SK-N-SH (cell line): ENCODE results near the gene GPRASP3. TPM values are rescaled to one million over a fixed set of nuclear protein-coding genes. Genes with fewer than 3 reads are reported as not detected.
"Not testable (repeated sequence)": the region's sequence is repeated elsewhere in the genome, so short reads cannot be mapped to it uniquely, and the experiment has no call there.

Experiments used
- CTCF ChIA-PET: fragments of 300-600, 350-600 bp; formaldehyde crosslinking; extraction: SDS; loops from one replicate; lab custom pipeline; 2021; lab: Yijun Ruan, JAX
- POLR2A ChIA-PET: fragments of 350-600 bp; sonication (Branson Sonifier 250); formaldehyde crosslinking; extraction: SDS; loops from one replicate; lab custom pipeline; 2020; ENCODE audit warnings: antibody characterized with exemption, inconsistent platforms; lab: Yijun Ruan, JAX
- DNase-seq: peaks from one replicate; pipeline ENCODE4 v3.0.0; 2012
- H2AFZ ChIP-seq: fragments of 200-600 bp; sonication (generic); 2 replicates; pipeline ENCODE4 v1.8.1; 2016; ENCODE audit warnings: antibody characterized with exemption, mild to moderate bottlenecking, low read depth
- H3F3A ChIP-seq: fragments of 200-600 bp; sonication (generic); replicated peaks from 2 replicates; pipeline ENCODE3; 2016; ENCODE audit warnings: antibody characterized with exemption, mild to moderate bottlenecking; ENCODE audit not compliant: insufficient read depth
- H3K27ac ChIP-seq, 2 experiments: fragments of 200-500 bp in 1 of 2; fragments of 200-600 bp in 1 of 2; sonication (Bioruptor generic) in 1 of 2; sonication (generic), shearing (Covaris generic) in 1 of 2; 2 replicates each; pipeline versions ENCODE4 v1.5.1 to v1.6.1; 2014 to 2016; ENCODE audit warnings: low read depth in 2 of 2, inconsistent platforms in 1 of 2, low read length in 1 of 2, mild to moderate bottlenecking in 1 of 2, mixed read lengths in 1 of 2
- H3K27me3 ChIP-seq: fragments of 200-600 bp; sonication (generic), shearing (Covaris generic); 2 replicates; pipeline ENCODE4 v1.6.1; 2016; ENCODE audit warnings: mixed run types; ENCODE audit not compliant: insufficient read depth
- H3K36me3 ChIP-seq, 2 experiments: fragments of 200-500 bp in 1 of 2; fragments of 200-600 bp in 1 of 2; sonication (Bioruptor generic) in 1 of 2; sonication (generic) in 1 of 2; replicated peaks in 1 of 2; 2 replicates each; pipeline versions ENCODE3 to v1.5.1; 2014 to 2016; ENCODE audit warnings: low read length in 1 of 2, mild to moderate bottlenecking in 1 of 2; ENCODE audit not compliant: insufficient read depth in 2 of 2, control insufficient read depth in 1 of 2
- H3K4me1 ChIP-seq, 2 experiments: fragments of 200-500 bp in 1 of 2; fragments of 200-600 bp in 1 of 2; sonication (Bioruptor generic) in 1 of 2; sonication (generic), shearing (Covaris generic) in 1 of 2; 2 replicates each; pipeline versions ENCODE4 v1.5.1 to v1.6.1; 2014 to 2016; ENCODE audit warnings: low read depth in 1 of 2, low read length in 1 of 2, mixed run types in 1 of 2; ENCODE audit not compliant: insufficient read depth in 2 of 2, control insufficient read depth in 1 of 2
- H3K4me2 ChIP-seq: fragments of 200-600 bp; sonication (generic), shearing (Covaris generic); 2 replicates; pipeline ENCODE4 v1.6.1; 2017; ENCODE audit warnings: mixed run types
- H3K4me3 ChIP-seq, 2 experiments: fragments of 200-500 bp in 1 of 2; fragments of 200-600 bp in 1 of 2; sonication (Bioruptor generic) in 1 of 2; sonication (generic), shearing (Covaris generic) in 1 of 2; 2 replicates each; pipeline versions ENCODE4 v1.5.1 to v1.8.1; 2014 to 2016; ENCODE audit warnings: low read depth in 2 of 2, inconsistent platforms in 1 of 2, low read length in 1 of 2, mild to moderate bottlenecking in 1 of 2, mixed read lengths in 1 of 2, moderate library complexity in 1 of 2
- H3K79me2 ChIP-seq: fragments of 200-600 bp; sonication (generic); 2 replicates; pipeline ENCODE4 v1.8.1; 2017; ENCODE audit warnings: mild to moderate bottlenecking; ENCODE audit not compliant: insufficient read depth
- H3K9ac ChIP-seq: fragments of 200-600 bp; sonication (generic); 2 replicates; pipeline ENCODE4 v1.6.1; 2017; ENCODE audit warnings: mixed run types
- H3K9me2 ChIP-seq: fragments of 200-600 bp; sonication (generic); 2 replicates; pipeline ENCODE4 v1.6.1; 2017; ENCODE audit warnings: mixed run types
- H3K9me3 ChIP-seq: fragments of 200-600 bp; sonication (generic); 2 replicates; pipeline ENCODE4 v1.6.1; 2017; ENCODE audit warnings: mixed run types, mild to moderate bottlenecking, moderate library complexity
- H4K20me1 ChIP-seq: fragments of 200-600 bp; sonication (generic); 2 replicates; pipeline ENCODE4 v1.6.1; 2017; ENCODE audit warnings: mild to moderate bottlenecking, mixed run types; ENCODE audit not compliant: insufficient read depth
- CHD2 ChIP-seq: fragments of 150-350 bp; IDR thresholded peaks from 2 replicates; pipeline ENCODE4 v1.6.1; 2018; ENCODE audit warnings: low read length; ENCODE audit not compliant: partially characterized antibody
- EZH2phosphoT487 ChIP-seq: fragments of 200-600 bp; sonication (generic); IDR thresholded peaks from 2 replicates; pipeline ENCODE4 v1.6.1; 2017; ENCODE audit warnings: low read depth, mixed run types, mild to moderate bottlenecking, antibody characterized with exemption, moderate library complexity, borderline replicate concordance
- FOXJ3 ChIP-seq: sonication (generic); formaldehyde crosslinking; IDR thresholded peaks from 2 replicates; pipeline ENCODE4 v1.5.1; 2020; ENCODE audit warnings: mild to moderate bottlenecking, missing genetic modification reagents
- GABPA ChIP-seq: IDR thresholded peaks from 2 replicates; pipeline ENCODE4 v1.4.0; 2012; ENCODE audit warnings: low read depth, mild to moderate bottlenecking
- GATA2 ChIP-seq: sonication (generic); formaldehyde crosslinking; IDR thresholded peaks from 2 replicates; pipeline ENCODE4 v1.5.0; 2020; ENCODE audit warnings: mild to moderate bottlenecking, missing genetic modification reagents
- MEF2A ChIP-seq: IDR thresholded peaks from 2 replicates; pipeline ENCODE4 v1.4.0; 2012; ENCODE audit warnings: low read depth, borderline replicate concordance
- RCOR1 ChIP-seq: fragments of 150-350 bp; IDR thresholded peaks from 2 replicates; pipeline ENCODE4 v1.6.1; 2017; ENCODE audit warnings: antibody characterized with exemption, low read length
- SMC3 ChIP-seq: IDR thresholded peaks from 2 replicates; pipeline ENCODE4 v1.6.1; 2012; ENCODE audit warnings: low read depth, low read length, improper control_type of control experiment
- WGBS: methylation state at CpG from one replicate; pipeline ENCODE4 v1.1.6; 2017; ENCODE audit warnings: low lambda C conversion rate; 5-methylcytosine and 5-hydroxymethylcytosine counted together
- polyA plus RNA-seq, 3 experiments: library from polyadenylated mRNA; depleted of rRNA; stranded (reverse); fragments of >200 nt; gene quantifications; 2 replicates each; pipeline ENCODE4 v1.2.3, GENCODE V29; 2012
- TF ChIP-seq, protein P1 (sequence below): IDR thresholded peaks from 2 replicates; pipeline ENCODE4 v1.4.0; 2012; ENCODE audit warnings: low read depth
- TF ChIP-seq, protein P2 (sequence below): IDR thresholded peaks from 2 replicates; pipeline ENCODE4; 2012
- TF ChIP-seq, protein P3 (sequence below): IDR thresholded peaks from 2 replicates; pipeline ENCODE4 v1.4.0; 2012; ENCODE audit warnings: low read depth, borderline replicate concordance
- TF ChIP-seq, protein P4 (sequence below): fragments of 150-350 bp; IDR thresholded peaks from 2 replicates; pipeline ENCODE4 v1.6.1; 2016; ENCODE audit warnings: mild to moderate bottlenecking, low read depth, low read length

Gene GPRASP3
- polyA plus RNA-seq, 1 of the 3 experiments (the other 2 are of a cell fraction) = 2.5 TPM

GRCh38 chrX:102715967-102716366 lies 4.6 kb upstream of the GPRASP3 start:
- Histone ChIP-seq H3K79me2 (0 out of 2 replicates have a peak, but pooled peaks cover 3% of the 10 kb centered on the region), H3K4me2 (no peak overlapping the region), H4K20me1 (no peaks in the 10 kb centered on the region)
- WGBS = 88% methylated on average over 5 of the region's 5 CpGs
- POLR2A ChIA-PET = no interaction called here
- no peak for TF ChIP-seq EZH2phosphoT487
- TF ChIP-seq, all 33 proteins: peak for 0
- Histone ChIP-seq H3K9ac (no peak overlapping the region), H3K9me3 (no peaks in the 10 kb centered on the region), H2AFZ (no peak overlapping the region), H3K4me3 (no peak overlapping the region), H3K9me2 (no peaks in the 10 kb centered on the region), H3F3A (peaks cover 5% of the 10 kb centered on the region), H3K27me3 (peaks cover 5% of the 10 kb centered on the region; the same call in 1 of the 2 replicates), H3K36me3 (no peaks in the 10 kb centered on the region), H3K4me1 (peaks cover 0 to 7% of the 10 kb centered on the region in 2 experiments; a peak in 1 of 4 replicates), H3K27ac (no peak overlapping the region)
- no peak for DNase-seq
- CTCF ChIA-PET = no interaction called here

GRCh38 chrX:102721169-102721506 lies 595 bp downstream of the GPRASP3 start:
- H3K9ac ChIP-seq = peak overlapping the region; percentile 65
- H3K36me3 ChIP-seq, H3F3A ChIP-seq, H3K27me3 ChIP-seq, H3K27ac ChIP-seq, CTCF ChIA-PET, DNase-seq, H3K9me2 ChIP-seq, H3K79me2 ChIP-seq, H4K20me1 ChIP-seq, H3K9me3 ChIP-seq, H3K4me1 ChIP-seq: not testable (repeated sequence)
- peak overlapping the region; percentile 76; the same call in 1 of the 2 replicates for H2AFZ ChIP-seq
- WGBS = 21% methylated on average over 7 of the region's 7 CpGs
- peak overlapping the region; percentile 87 for H3K4me2 ChIP-seq
- H3K4me3 ChIP-seq = peak overlapping the region; percentile 60
- POLR2A ChIA-PET = interaction anchor here (1.0 kb wide), 1 partner anchor 25 kb away, joined by 4 read pairs; no protein-coding TSS in a partner anchor

- no peak overlapping the region for H2AFZ ChIP-seq
- WGBS = 36% methylated on average over 1 of the region's 1 CpG
- H3K27ac ChIP-seq = no peak overlapping the region
- H3K4me2 ChIP-seq = no peak overlapping the region
- no peaks in the 10 kb centered on the region for H3K9me3 ChIP-seq
- CTCF ChIA-PET = no interaction called here
- TF ChIP-seq, protein P1, sequence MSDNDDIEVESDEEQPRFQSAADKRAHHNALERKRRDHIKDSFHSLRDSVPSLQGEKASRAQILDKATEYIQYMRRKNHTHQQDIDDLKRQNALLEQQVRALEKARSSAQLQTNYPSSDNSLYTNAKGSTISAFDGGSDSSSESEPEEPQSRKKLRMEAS = no peak
- TF ChIP-seq RCOR1 (no peak), MEF2A (no peak), GABPA (no peak)
- peaks cover 0 to 8% of the 10 kb centered on the region in 2 experiments for H3K36me3 ChIP-seq
- H3F3A ChIP-seq = peaks cover under 1% of the 10 kb centered on the region
- no peak overlapping the region for H3K4me3 ChIP-seq
- H4K20me1 ChIP-seq = no peaks in the 10 kb centered on the region
- peaks cover 0 to 7% of the 10 kb centered on the region in 2 experiments; a peak in 1 of 4 replicates for H3K4me1 ChIP-seq
- no peaks in the 10 kb centered on the region for H3K9me2 ChIP-seq
- DNase-seq = no peak
- no peaks in the 10 kb centered on the region for H3K27me3 ChIP-seq
- H3K9ac ChIP-seq = no peak overlapping the region
- no peaks in the 10 kb centered on the region; the same call in 1 of the 2 replicates for H3K79me2 ChIP-seq
- POLR2A ChIA-PET = no interaction called here
Observed at GRCh38 chrX:102723456-102723855, 2.9 kb downstream of the GPRASP3 start.

- no peak for DNase-seq
- H3K27me3 ChIP-seq = peaks cover 7% of the 10 kb centered on the region; the same call in 1 of the 2 replicates
- H3F3A ChIP-seq = peaks cover 8% of the 10 kb centered on the region
- no peak overlapping the region for H2AFZ ChIP-seq
- H3K9me2 ChIP-seq = no peaks in the 10 kb centered on the region
- no peaks in the 10 kb centered on the region for H3K79me2 ChIP-seq
- H3K9me3 ChIP-seq = no peaks in the 10 kb centered on the region
- H4K20me1 ChIP-seq = no peaks in the 10 kb centered on the region
- WGBS = 36% methylated on average over 1 of the region's 1 CpG
- H3K4me2 ChIP-seq = no peak overlapping the region
- no peak overlapping the region for H3K27ac ChIP-seq
- CTCF ChIA-PET = no interaction called here
- H3K9ac ChIP-seq = no peak overlapping the region
- H3K36me3 ChIP-seq = peaks cover 0 to 8% of the 10 kb centered on the region in 2 experiments
- no peak overlapping the region for H3K4me3 ChIP-seq
- TF ChIP-seq EZH2phosphoT487 = no peak
- no peak for TF ChIP-seq GATA2 (CRISPR knock-in tag)
- TF ChIP-seq RCOR1 = no peak
- TF ChIP-seq CHD2 = no peak
- TF ChIP-seq SMC3 = no peak
- TF ChIP-seq, protein P2, sequence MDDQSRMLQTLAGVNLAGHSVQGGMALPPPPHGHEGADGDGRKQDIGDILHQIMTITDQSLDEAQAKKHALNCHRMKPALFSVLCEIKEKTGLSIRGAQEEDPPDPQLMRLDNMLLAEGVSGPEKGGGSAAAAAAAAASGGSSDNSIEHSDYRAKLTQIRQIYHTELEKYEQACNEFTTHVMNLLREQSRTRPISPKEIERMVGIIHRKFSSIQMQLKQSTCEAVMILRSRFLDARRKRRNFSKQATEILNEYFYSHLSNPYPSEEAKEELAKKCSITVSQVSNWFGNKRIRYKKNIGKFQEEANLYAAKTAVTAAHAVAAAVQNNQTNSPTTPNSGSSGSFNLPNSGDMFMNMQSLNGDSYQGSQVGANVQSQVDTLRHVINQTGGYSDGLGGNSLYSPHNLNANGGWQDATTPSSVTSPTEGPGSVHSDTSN = no peak
- TF ChIP-seq, protein P3, sequence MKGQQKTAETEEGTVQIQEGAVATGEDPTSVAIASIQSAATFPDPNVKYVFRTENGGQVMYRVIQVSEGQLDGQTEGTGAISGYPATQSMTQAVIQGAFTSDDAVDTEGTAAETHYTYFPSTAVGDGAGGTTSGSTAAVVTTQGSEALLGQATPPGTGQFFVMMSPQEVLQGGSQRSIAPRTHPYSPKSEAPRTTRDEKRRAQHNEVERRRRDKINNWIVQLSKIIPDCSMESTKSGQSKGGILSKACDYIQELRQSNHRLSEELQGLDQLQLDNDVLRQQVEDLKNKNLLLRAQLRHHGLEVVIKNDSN = no peak
- TF ChIP-seq FOXJ3 (CRISPR knock-in tag) = no peak
- TF ChIP-seq, protein P4, sequence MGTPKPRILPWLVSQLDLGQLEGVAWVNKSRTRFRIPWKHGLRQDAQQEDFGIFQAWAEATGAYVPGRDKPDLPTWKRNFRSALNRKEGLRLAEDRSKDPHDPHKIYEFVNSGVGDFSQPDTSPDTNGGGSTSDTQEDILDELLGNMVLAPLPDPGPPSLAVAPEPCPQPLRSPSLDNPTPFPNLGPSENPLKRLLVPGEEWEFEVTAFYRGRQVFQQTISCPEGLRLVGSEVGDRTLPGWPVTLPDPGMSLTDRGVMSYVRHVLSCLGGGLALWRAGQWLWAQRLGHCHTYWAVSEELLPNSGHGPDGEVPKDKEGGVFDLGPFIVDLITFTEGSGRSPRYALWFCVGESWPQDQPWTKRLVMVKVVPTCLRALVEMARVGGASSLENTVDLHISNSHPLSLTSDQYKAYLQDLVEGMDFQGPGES = no peak
- POLR2A ChIA-PET = no interaction called here
- H3K4me1 ChIP-seq = no peaks in the 10 kb centered on the region
Observed at GRCh38 chrX:102727761-102728160, 7.2 kb downstream of the GPRASP3 start.
